Left ventricle myocardium inferior (tissue), 1 donor: ENCODE results near the gene TLE7. TPM values are rescaled to one million over a fixed set of nuclear protein-coding genes. Genes with fewer than 3 reads are reported as not detected.

ENCODE experiments used
- DNase-seq: peaks from one replicate; pipeline ENCODE4 v3.0.0-alpha.2; 2020
- H3K27ac ChIP-seq: fragments of 200-600 bp; replicated peaks from 2 replicates; pipeline ENCODE4 v1.8.0; 2021
- H3K27me3 ChIP-seq: fragments of 200-600 bp; 2 replicates; pipeline ENCODE4 v1.8.0; 2021; ENCODE audit warnings: low read depth
- H3K36me3 ChIP-seq: fragments of 200-600 bp; 2 replicates; pipeline ENCODE4 v1.8.0; 2021
- H3K4me1 ChIP-seq: fragments of 200-600 bp; 2 replicates; pipeline ENCODE4 v1.8.0; 2021
- H3K4me3 ChIP-seq: fragments of 200-600 bp; 2 replicates; pipeline ENCODE4 v1.8.0; 2021; ENCODE audit warnings: mild to moderate bottlenecking, moderate library complexity
- H3K9me3 ChIP-seq: fragments of 200-600 bp; replicated peaks from 2 replicates; pipeline ENCODE4 v1.8.0; 2021
- CTCF ChIP-seq: fragments of 200-600 bp; IDR thresholded peaks from 2 replicates; pipeline ENCODE4 v1.8.0; 2021; ENCODE audit warnings: antibody characterized with exemption, mild to moderate bottlenecking, borderline replicate concordance
- intact Hi-C: fragments of 100-400 bp; cut with micrococcal nuclease; formaldehyde crosslinking; loops from one replicate; pipeline ENCODE4 v1.11.0; 2022
- total RNA-seq: library from RNA; stranded (reverse); fragmentation: NEBNext Ultra II Directional; extraction: Animal tissue kit (Norgen Biotek cat#: 25700); gene quantifications from one replicate; pipeline ENCODE4 v1.2.1, GENCODE V29; 2021
- donor health status: DM: no; HTN: yes; CAD: no; lungs with severe emphysema.

TLE7 gene
- total RNA-seq, 1 donor from 2014 or later, result not detected

GRCh38 chr16:71423016-71423415, 18.8 kb downstream of the TLE7 start:
- Histone ChIP-seq H3K27me3 (peaks cover 87% of the 10 kb centered on the region), H3K36me3 (no peaks in the 10 kb centered on the region), H3K4me1 (no peaks in the 10 kb centered on the region), H3K4me3 (no peak overlapping the region), H3K9me3 (peaks cover 16% of the 10 kb centered on the region), H3K27ac (no peak overlapping the region)
- TF ChIP-seq CTCF, result no peak
- intact Hi-C loops, result no loop called here
- no peak for DNase-seq

- Histone ChIP-seq H3K27ac (no peak overlapping the region), H3K9me3 (peaks cover 10% of the 10 kb centered on the region), H3K36me3 (no peaks in the 10 kb centered on the region), H3K4me3 (no peak overlapping the region), H3K27me3 (peaks cover 87% of the 10 kb centered on the region), H3K4me1 (no peaks in the 10 kb centered on the region)
- intact Hi-C loops, result no loop called here
- no peak for TF ChIP-seq CTCF
- no peak for DNase-seq
Observed at GRCh38 chr16:71421911-71422310, 19.9 kb downstream of the TLE7 start.

GRCh38 chr16:71414038-71414437, 27.8 kb downstream of the TLE7 start:
- H3K9me3 ChIP-seq, result no peaks in the 10 kb centered on the region

GRCh38 chr16:71413341-71413740, 28.5 kb downstream of the TLE7 start:
- intact Hi-C loops, result loop anchor here (5.0 kb wide), 1 partner anchor 84 kb away; no protein-coding TSS in a partner anchor

More at GRCh38 chr16:71414038-71414437, 27.8 kb downstream of the TLE7 start:
- Histone ChIP-seq H3K4me3 (no peak overlapping the region), H3K27me3 (peaks cover 80% of the 10 kb centered on the region), H3K4me1 (no peaks in the 10 kb centered on the region), H3K36me3 (no peaks in the 10 kb centered on the region), H3K27ac (no peak overlapping the region)
- no peak for TF ChIP-seq CTCF
- DNase-seq, result no peak
- intact Hi-C loops, result loop anchor here (5.0 kb wide), 1 partner anchor 83 kb away; no protein-coding TSS in a partner anchor

GRCh38 chr16:71412270-71413160, 29.3 kb downstream of the TLE7 start:
- Histone ChIP-seq H3K9me3 (no peaks in the 10 kb centered on the region), H3K4me3 (no peak overlapping the region), H3K4me1 (no peaks in the 10 kb centered on the region), H3K27me3 (peaks cover 89% of the 10 kb centered on the region), H3K36me3 (no peaks in the 10 kb centered on the region), H3K27ac (no peak overlapping the region)
- intact Hi-C loops, result loop anchor here (5.0 kb wide), 1 partner anchor 85 kb away; no protein-coding TSS in a partner anchor
- DNase-seq, result peak; percentile 28
- TF ChIP-seq CTCF, result peak; percentile 91

More at GRCh38 chr16:71413341-71413740, 28.5 kb downstream of the TLE7 start:
- no peak overlapping the region for H3K4me3 ChIP-seq
- no peak for TF ChIP-seq CTCF
- no peak for DNase-seq
- H3K27me3 ChIP-seq, result peaks cover 86% of the 10 kb centered on the region
- no peaks in the 10 kb centered on the region for H3K9me3 ChIP-seq
- H3K36me3 ChIP-seq, result no peaks in the 10 kb centered on the region
- no peak overlapping the region for H3K27ac ChIP-seq
- H3K4me1 ChIP-seq, result no peaks in the 10 kb centered on the region
